Neural cell (in vitro differentiated cells): Measurements from ENCODE around the gene MAB21L4. TPM values are rescaled to one million over a fixed set of nuclear protein-coding genes. Genes with fewer than 3 reads are reported as not detected.

ENCODE experiments used
- H2AFZ ChIP-seq: fragments of 200-600, 300-800 bp; sonication (generic), shearing (Covaris generic); 2 replicates; pipeline ENCODE4 v1.6.0; 2014; ENCODE audit warnings: low read depth, mild to moderate bottlenecking, antibody characterized with exemption, low read length, moderate library complexity
- H3F3A ChIP-seq: fragments of 200-600 bp; shearing (Covaris generic); 2 replicates; pipeline ENCODE4 v1.6.1; 2016; ENCODE audit warnings: mild to moderate bottlenecking, moderate library complexity, mixed read lengths, antibody characterized with exemption, low read length; ENCODE audit not compliant: insufficient read depth, poor library complexity, severe bottlenecking
- H3K27ac ChIP-seq: fragments of 200-600, 300-800 bp; sonication (generic), shearing (Covaris generic); 2 replicates; pipeline ENCODE4 v1.5.1; 2014; ENCODE audit warnings: mild to moderate bottlenecking, low read length, moderate library complexity
- H3K27me3 ChIP-seq: fragments of 300-800, 200-600 bp; sonication (generic), shearing (Covaris generic); 2 replicates; pipeline ENCODE4 v1.6.0; 2014; ENCODE audit warnings: mild to moderate bottlenecking, low read depth, low read length, moderate library complexity; ENCODE audit not compliant: insufficient read depth
- H3K36me3 ChIP-seq: fragments of 300-800, 200-600 bp; sonication (generic), shearing (Covaris generic); 2 replicates; pipeline ENCODE4 v1.5.1; 2014; ENCODE audit warnings: mild to moderate bottlenecking, antibody characterized with exemption, low read length, moderate library complexity; ENCODE audit not compliant: insufficient read depth
- H3K4me2 ChIP-seq: fragments of 300-800, 200-600 bp; sonication (generic), shearing (Covaris generic); 2 replicates; pipeline ENCODE4 v1.6.0; 2014; ENCODE audit warnings: mild to moderate bottlenecking, low read length
- H3K4me3 ChIP-seq: fragments of 300-800, 200-600 bp; sonication (generic), shearing (Covaris generic); 2 replicates; pipeline ENCODE4 v1.5.1; 2014; ENCODE audit warnings: mild to moderate bottlenecking, low read length, moderate library complexity
- H3K79me2 ChIP-seq: fragments of 200-600 bp; shearing (Covaris generic); replicated peaks from 2 replicates; pipeline ENCODE4 v1.6.0; 2014; ENCODE audit warnings: mild to moderate bottlenecking, low read length, moderate library complexity; ENCODE audit not compliant: insufficient read depth
- H3K9ac ChIP-seq: fragments of 300-800, 200-600 bp; sonication (generic), shearing (Covaris generic); 2 replicates; pipeline ENCODE4 v1.6.1; 2016; ENCODE audit warnings: mild to moderate bottlenecking, low read length, mixed read lengths
- H3K9me2 ChIP-seq: fragments of 200-600 bp; shearing (Covaris generic); 2 replicates; pipeline ENCODE4 v1.6.1; 2016; ENCODE audit warnings: mild to moderate bottlenecking, low read length, mixed read lengths; ENCODE audit not compliant: insufficient read depth
- H3K9me3 ChIP-seq: fragments of 200-600, 300-800 bp; sonication (generic), shearing (Covaris generic); 2 replicates; pipeline ENCODE4 v1.6.1; 2016; ENCODE audit warnings: mild to moderate bottlenecking, mixed run types, low read length, moderate library complexity, mixed read lengths
- H4K20me1 ChIP-seq: fragments of 200-600 bp; shearing (Covaris generic); 2 replicates; pipeline ENCODE4 v1.6.1; 2016; ENCODE audit warnings: mild to moderate bottlenecking, mixed run types; ENCODE audit not compliant: insufficient read depth
- EP300 ChIP-seq: fragments of 450-650 bp; conservative IDR thresholded peaks from 2 replicates; pipeline ENCODE4 v1.6.1; 2014; ENCODE audit warnings: antibody characterized with exemption, mild to moderate bottlenecking, moderate library complexity; ENCODE audit not compliant: poor library complexity, severe bottlenecking
- EZH2 ChIP-seq: fragments of 200-600, 300-800 bp; shearing (Covaris generic), sonication (generic); IDR thresholded peaks from 2 replicates; pipeline ENCODE4 v1.6.1; 2014; ENCODE audit warnings: antibody characterized with exemption, low read length, borderline replicate concordance, mild to moderate bottlenecking; ENCODE audit not compliant: insufficient read depth, poor library complexity, severe bottlenecking
- MXI1 ChIP-seq: fragments of 450-650 bp; conservative IDR thresholded peaks from 2 replicates; pipeline ENCODE4 v1.6.1; 2014; ENCODE audit warnings: antibody characterized with exemption, mild to moderate bottlenecking; ENCODE audit not compliant: poor library complexity, severe bottlenecking
- POLR2AphosphoS5 ChIP-seq: IDR thresholded peaks from 2 replicates; pipeline ENCODE4 v1.6.1; 2012
- RAD21 ChIP-seq: fragments of 450-650 bp; conservative IDR thresholded peaks from 2 replicates; pipeline ENCODE4 v1.6.1; 2014; ENCODE audit warnings: antibody characterized with exemption, mild to moderate bottlenecking, moderate library complexity
- SMC3 ChIP-seq: fragments of 450-650 bp; conservative IDR thresholded peaks from 2 replicates; pipeline ENCODE4 v1.6.1; 2014; ENCODE audit warnings: antibody characterized with exemption, mild to moderate bottlenecking, moderate library complexity; ENCODE audit not compliant: poor library complexity
- TAF1 ChIP-seq: IDR thresholded peaks from 2 replicates; pipeline ENCODE4 v1.6.1; 2012; ENCODE audit warnings: low read depth
- polyA plus RNA-seq: library from polyadenylated mRNA; depleted of rRNA; stranded (reverse); fragments of >200 nt; gene quantifications from 2 replicates; pipeline ENCODE4 v1.2.3, GENCODE V29; 2014
- TF ChIP-seq, protein P1 (sequence below): fragments of 450-650 bp; IDR thresholded peaks from 2 replicates; pipeline ENCODE4 v1.5.1; 2014; ENCODE audit warnings: antibody characterized with exemption, mild to moderate bottlenecking, moderate library complexity; ENCODE audit not compliant: poor library complexity, severe bottlenecking
- TF ChIP-seq, protein P2 (sequence below): IDR thresholded peaks from 2 replicates; pipeline ENCODE4 v1.6.1; 2012; ENCODE audit warnings: borderline replicate concordance

The MAB21L4 gene
- polyA plus RNA-seq, 1 donor from 2014 or later, result not detected

DNA sequence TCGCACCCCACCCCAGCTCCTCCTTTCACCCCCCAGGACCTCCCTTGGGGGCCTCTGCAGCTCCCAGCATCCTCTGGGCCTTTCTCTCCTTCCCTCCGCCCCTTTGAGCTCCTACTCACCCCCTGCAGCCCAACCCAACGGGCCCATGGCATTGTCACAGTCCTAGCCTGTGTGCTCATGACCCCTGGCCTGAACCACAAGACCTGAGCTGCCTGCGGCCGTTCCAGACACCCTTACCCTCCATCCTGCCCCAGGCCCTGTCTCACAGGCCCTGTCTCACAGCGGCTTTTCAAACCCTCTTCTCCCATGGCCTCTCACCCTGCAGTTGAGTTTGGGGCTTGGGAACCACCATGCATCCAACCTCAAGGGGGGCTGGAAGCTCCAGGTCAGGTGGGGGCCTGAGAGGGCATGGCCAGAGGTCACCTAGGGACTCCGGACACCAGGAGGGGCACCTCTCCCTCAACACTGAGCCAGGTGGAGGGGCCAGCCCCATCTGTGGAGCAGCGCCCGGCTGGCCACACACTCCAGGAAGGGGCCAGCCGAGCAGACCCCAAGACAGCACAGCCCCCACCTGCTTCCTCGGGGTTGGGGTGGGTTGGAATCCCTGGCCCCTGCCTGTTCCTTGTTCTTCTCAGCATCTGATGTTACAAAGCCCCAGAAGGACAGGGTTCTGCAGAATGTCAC lies 6.9 kb downstream of the MAB21L4 start:
- Histone ChIP-seq H3F3A (no peaks in the 10 kb centered on the region), H4K20me1 (no peaks in the 10 kb centered on the region), H3K4me3 (no peak overlapping the region), H3K27ac (no peak overlapping the region), H3K27me3 (no peaks in the 10 kb centered on the region), H3K9ac (no peak overlapping the region), H3K4me2 (no peak overlapping the region), H3K36me3 (no peaks in the 10 kb centered on the region), H2AFZ (no peak overlapping the region), H3K9me2 (no peaks in the 10 kb centered on the region), H3K79me2 (no peaks in the 10 kb centered on the region), H3K9me3 (no peaks in the 10 kb centered on the region)
- TF ChIP-seq RAD21 (no peak), EZH2 (no peak), MXI1 (no peak), TAF1 (no peak), POLR2AphosphoS5 (no peak), EP300 (no peak), SMC3 (no peak)
- TF ChIP-seq, protein P1, sequence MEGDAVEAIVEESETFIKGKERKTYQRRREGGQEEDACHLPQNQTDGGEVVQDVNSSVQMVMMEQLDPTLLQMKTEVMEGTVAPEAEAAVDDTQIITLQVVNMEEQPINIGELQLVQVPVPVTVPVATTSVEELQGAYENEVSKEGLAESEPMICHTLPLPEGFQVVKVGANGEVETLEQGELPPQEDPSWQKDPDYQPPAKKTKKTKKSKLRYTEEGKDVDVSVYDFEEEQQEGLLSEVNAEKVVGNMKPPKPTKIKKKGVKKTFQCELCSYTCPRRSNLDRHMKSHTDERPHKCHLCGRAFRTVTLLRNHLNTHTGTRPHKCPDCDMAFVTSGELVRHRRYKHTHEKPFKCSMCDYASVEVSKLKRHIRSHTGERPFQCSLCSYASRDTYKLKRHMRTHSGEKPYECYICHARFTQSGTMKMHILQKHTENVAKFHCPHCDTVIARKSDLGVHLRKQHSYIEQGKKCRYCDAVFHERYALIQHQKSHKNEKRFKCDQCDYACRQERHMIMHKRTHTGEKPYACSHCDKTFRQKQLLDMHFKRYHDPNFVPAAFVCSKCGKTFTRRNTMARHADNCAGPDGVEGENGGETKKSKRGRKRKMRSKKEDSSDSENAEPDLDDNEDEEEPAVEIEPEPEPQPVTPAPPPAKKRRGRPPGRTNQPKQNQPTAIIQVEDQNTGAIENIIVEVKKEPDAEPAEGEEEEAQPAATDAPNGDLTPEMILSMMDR, result no peak
- TF ChIP-seq, protein P2, sequence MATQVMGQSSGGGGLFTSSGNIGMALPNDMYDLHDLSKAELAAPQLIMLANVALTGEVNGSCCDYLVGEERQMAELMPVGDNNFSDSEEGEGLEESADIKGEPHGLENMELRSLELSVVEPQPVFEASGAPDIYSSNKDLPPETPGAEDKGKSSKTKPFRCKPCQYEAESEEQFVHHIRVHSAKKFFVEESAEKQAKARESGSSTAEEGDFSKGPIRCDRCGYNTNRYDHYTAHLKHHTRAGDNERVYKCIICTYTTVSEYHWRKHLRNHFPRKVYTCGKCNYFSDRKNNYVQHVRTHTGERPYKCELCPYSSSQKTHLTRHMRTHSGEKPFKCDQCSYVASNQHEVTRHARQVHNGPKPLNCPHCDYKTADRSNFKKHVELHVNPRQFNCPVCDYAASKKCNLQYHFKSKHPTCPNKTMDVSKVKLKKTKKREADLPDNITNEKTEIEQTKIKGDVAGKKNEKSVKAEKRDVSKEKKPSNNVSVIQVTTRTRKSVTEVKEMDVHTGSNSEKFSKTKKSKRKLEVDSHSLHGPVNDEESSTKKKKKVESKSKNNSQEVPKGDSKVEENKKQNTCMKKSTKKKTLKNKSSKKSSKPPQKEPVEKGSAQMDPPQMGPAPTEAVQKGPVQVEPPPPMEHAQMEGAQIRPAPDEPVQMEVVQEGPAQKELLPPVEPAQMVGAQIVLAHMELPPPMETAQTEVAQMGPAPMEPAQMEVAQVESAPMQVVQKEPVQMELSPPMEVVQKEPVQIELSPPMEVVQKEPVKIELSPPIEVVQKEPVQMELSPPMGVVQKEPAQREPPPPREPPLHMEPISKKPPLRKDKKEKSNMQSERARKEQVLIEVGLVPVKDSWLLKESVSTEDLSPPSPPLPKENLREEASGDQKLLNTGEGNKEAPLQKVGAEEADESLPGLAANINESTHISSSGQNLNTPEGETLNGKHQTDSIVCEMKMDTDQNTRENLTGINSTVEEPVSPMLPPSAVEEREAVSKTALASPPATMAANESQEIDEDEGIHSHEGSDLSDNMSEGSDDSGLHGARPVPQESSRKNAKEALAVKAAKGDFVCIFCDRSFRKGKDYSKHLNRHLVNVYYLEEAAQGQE, result no peak

DNA sequence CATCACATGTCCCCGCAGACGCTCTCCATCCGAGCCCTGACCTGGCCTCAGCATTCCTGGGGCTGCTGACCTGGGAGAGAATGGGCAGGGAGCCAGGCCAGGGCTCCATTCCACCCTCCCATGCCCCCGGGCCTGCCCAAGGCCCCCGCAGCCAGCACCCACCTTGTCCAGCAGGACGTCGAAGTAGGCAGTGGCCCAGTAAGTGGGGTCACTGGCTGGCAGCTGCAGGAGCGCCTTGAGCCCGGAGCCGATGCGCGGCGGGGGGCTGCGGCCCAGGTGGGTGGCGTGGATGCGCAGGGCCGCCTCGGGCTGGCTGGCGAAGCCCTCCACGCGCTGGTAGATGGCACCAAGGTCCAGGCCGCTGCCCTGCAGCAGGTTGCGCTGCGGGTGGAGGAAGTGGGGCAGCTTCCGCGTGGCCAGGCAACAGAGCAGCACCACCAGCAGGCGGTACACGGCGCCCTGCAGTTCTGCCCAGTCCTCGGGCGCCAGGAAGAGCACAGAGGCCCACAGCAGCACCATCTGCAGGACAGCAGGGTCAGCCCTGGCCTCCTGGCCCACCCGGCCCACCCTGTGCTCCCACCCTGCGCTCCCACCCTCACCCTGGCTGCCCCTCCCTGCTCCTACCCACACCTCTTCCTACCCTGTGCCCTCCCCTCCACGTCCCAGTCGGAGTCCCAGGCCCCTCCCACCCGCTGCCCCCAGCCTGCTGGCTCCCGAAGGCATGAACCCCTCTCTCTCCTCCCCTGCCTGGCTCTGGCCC lies 7.6 kb downstream of the MAB21L4 start:
- no peak overlapping the region for H3K27ac ChIP-seq
- no peaks in the 10 kb centered on the region for H3K27me3 ChIP-seq
- no peaks in the 10 kb centered on the region for H4K20me1 ChIP-seq
- no peak for TF ChIP-seq SMC3
- no peak for TF ChIP-seq MXI1
- TF ChIP-seq, protein P2, result no peak
- no peak for TF ChIP-seq POLR2AphosphoS5
- no peak for TF ChIP-seq TAF1
- no peak for TF ChIP-seq EZH2
- TF ChIP-seq, protein P1, result no peak
- no peak for TF ChIP-seq RAD21
- TF ChIP-seq EP300, result no peak
- H3K4me3 ChIP-seq, result no peak overlapping the region
- no peak overlapping the region for H2AFZ ChIP-seq
- no peaks in the 10 kb centered on the region for H3K9me3 ChIP-seq
- no peaks in the 10 kb centered on the region for H3K36me3 ChIP-seq
- no peaks in the 10 kb centered on the region for H3K9me2 ChIP-seq
- no peaks in the 10 kb centered on the region for H3F3A ChIP-seq
- H3K79me2 ChIP-seq, result no peaks in the 10 kb centered on the region
- no peak overlapping the region for H3K9ac ChIP-seq
- no peak overlapping the region for H3K4me2 ChIP-seq
